ENCODE measurements around the gene RGS2. TPM values are rescaled to one million over a fixed set of nuclear protein-coding genes. Genes with fewer than 3 reads are reported as not detected.

Gene RGS2
- polyA plus RNA-seq, 4 donors = 100 to 573 (median 352) TPM

GRCh38 chr1:192797891-192798290 is 10.9 kb upstream of the RGS2 start:
- DNase-seq (no peak), FAIRE-seq (no peak)
- Histone ChIP-seq H3K27ac (ENCODE audit: low read depth in 1 of 3, low read length in 2 of 3) (no peak overlapping the region), H3K36me3 (ENCODE audit: control insufficient read depth in 3 of 3, insufficient read depth in 2 of 3, low read depth in 1 of 3, low read length in 3 of 3) (no peaks in the 10 kb centered on the region), H3K9me3 (ENCODE audit: control insufficient read depth in 2 of 2, insufficient read depth in 1 of 2, low read depth in 1 of 2, low read length in 1 of 2) (peaks cover 0 to 3% of the 10 kb centered on the region in 2 donors), H3K27me3 (ENCODE audit: control insufficient read depth in 3 of 3, insufficient read depth in 3 of 3, low read length in 3 of 3) (no peaks in the 10 kb centered on the region), H3K4me1 (ENCODE audit: control insufficient read depth in 3 of 3, insufficient read depth in 2 of 3, low read depth in 1 of 3, low read length in 2 of 3) (no peaks in the 10 kb centered on the region), H3K4me3 (ENCODE audit: low read depth in 1 of 3, low read length in 3 of 3) (no peak overlapping the region)
- 83 to 90% (median 84%) methylated on average over 7 of the region's 7 CpGs for WGBS, 3 donors

GRCh38 chr1:192801451-192801850 is 7.4 kb upstream of the RGS2 start:
- Histone ChIP-seq H3K4me1 (ENCODE audit: control insufficient read depth in 3 of 3, insufficient read depth in 2 of 3, low read depth in 1 of 3, low read length in 2 of 3) (no peaks in the 10 kb centered on the region), H3K27me3 (ENCODE audit: control insufficient read depth in 3 of 3, insufficient read depth in 3 of 3, low read length in 3 of 3) (no peaks in the 10 kb centered on the region), H3K9me3 (ENCODE audit: control insufficient read depth in 2 of 2, insufficient read depth in 1 of 2, low read depth in 1 of 2, low read length in 1 of 2) (peaks cover 0 to 3% of the 10 kb centered on the region in 2 donors), H3K36me3 (ENCODE audit: control insufficient read depth in 3 of 3, insufficient read depth in 2 of 3, low read depth in 1 of 3, low read length in 3 of 3) (no peaks in the 10 kb centered on the region), H3K4me3 (ENCODE audit: low read depth in 1 of 3, low read length in 3 of 3) (no peak overlapping the region), H3K27ac (ENCODE audit: low read depth in 1 of 3, low read length in 2 of 3) (no peak overlapping the region)
- no peak for FAIRE-seq
- 71 to 98% (median 82%) methylated on average over 2 of the region's 2 CpGs for WGBS, 3 donors
- no peak for DNase-seq

- H3K4me1 ChIP-seq (ENCODE audit: control insufficient read depth in 3 of 3, insufficient read depth in 2 of 3, low read depth in 1 of 3, low read length in 2 of 3) = no peaks in the 10 kb centered on the region
- H3K27ac ChIP-seq (ENCODE audit: low read depth in 1 of 3, low read length in 2 of 3) = no peak overlapping the region
Measured at GRCh38 chr1:192802406-192802805, 6.4 kb upstream of the RGS2 start.

GRCh38 chr1:192803501-192803900 is 5.3 kb upstream of the RGS2 start:
- Histone ChIP-seq H3K4me1 (ENCODE audit: control insufficient read depth in 3 of 3, insufficient read depth in 2 of 3, low read depth in 1 of 3, low read length in 2 of 3) (peaks cover 0 to 8% (median 0%) of the 10 kb centered on the region in 3 donors), H3K4me3 (ENCODE audit: low read depth in 1 of 3, low read length in 3 of 3) (no peak overlapping the region), H3K9me3 (ENCODE audit: control insufficient read depth in 2 of 2, insufficient read depth in 1 of 2, low read depth in 1 of 2, low read length in 1 of 2) (peaks cover 0 to 3% of the 10 kb centered on the region in 2 donors), H3K27me3 (ENCODE audit: control insufficient read depth in 3 of 3, insufficient read depth in 3 of 3, low read length in 3 of 3) (no peaks in the 10 kb centered on the region), H3K36me3 (ENCODE audit: control insufficient read depth in 3 of 3, insufficient read depth in 2 of 3, low read depth in 1 of 3, low read length in 3 of 3) (no peaks in the 10 kb centered on the region), H3K27ac (ENCODE audit: low read depth in 1 of 3, low read length in 2 of 3) (no peak overlapping the region)
- no peak for FAIRE-seq
- DNase-seq = no peak

More at GRCh38 chr1:192802406-192802805, 6.4 kb upstream of the RGS2 start:
- Histone ChIP-seq H3K4me3 (ENCODE audit: low read depth in 1 of 3, low read length in 3 of 3) (no peak overlapping the region), H3K9me3 (ENCODE audit: control insufficient read depth in 2 of 2, insufficient read depth in 1 of 2, low read depth in 1 of 2, low read length in 1 of 2) (peaks cover 0 to 3% of the 10 kb centered on the region in 2 donors), H3K27me3 (ENCODE audit: control insufficient read depth in 3 of 3, insufficient read depth in 3 of 3, low read length in 3 of 3) (no peaks in the 10 kb centered on the region), H3K36me3 (ENCODE audit: control insufficient read depth in 3 of 3, insufficient read depth in 2 of 3, low read depth in 1 of 3, low read length in 3 of 3) (no peaks in the 10 kb centered on the region)
- DNase-seq = no peak
- no peak for FAIRE-seq

- Histone ChIP-seq H3K27ac (ENCODE audit: low read depth in 1 of 3, low read length in 2 of 3) (no peak overlapping the region), H3K36me3 (ENCODE audit: control insufficient read depth in 3 of 3, insufficient read depth in 2 of 3, low read depth in 1 of 3, low read length in 3 of 3) (peaks cover 0 to 9% (median 3%) of the 10 kb centered on the region in 3 donors), H3K9me3 (ENCODE audit: control insufficient read depth in 2 of 2, insufficient read depth in 1 of 2, low read depth in 1 of 2, low read length in 1 of 2) (peaks cover 0 to 3% of the 10 kb centered on the region in 2 donors), H3K27me3 (ENCODE audit: control insufficient read depth in 3 of 3, insufficient read depth in 3 of 3, low read length in 3 of 3) (no peaks in the 10 kb centered on the region), H3K4me1 (ENCODE audit: control insufficient read depth in 3 of 3, insufficient read depth in 2 of 3, low read depth in 1 of 3, low read length in 2 of 3) (peaks cover 0 to 12% (median 0%) of the 10 kb centered on the region in 3 donors), H3K4me3 (ENCODE audit: low read depth in 1 of 3, low read length in 3 of 3) (no peak overlapping the region)
- DNase-seq = peak; percentile 82 to 92
- FAIRE-seq = peak; percentile 79
- WGBS, 3 donors = 58 to 68% (median 65%) methylated on average over 2 of the region's 2 CpGs
Measured at GRCh38 chr1:192805832-192806323, 3.0 kb upstream of the RGS2 start.

GRCh38 chr1:192807211-192808162 is 1.4 kb upstream of the RGS2 start:
- Histone ChIP-seq H3K4me3 (ENCODE audit: low read depth in 1 of 3, low read length in 3 of 3) (peak overlapping the region in 2 of 3 donors; percentile 58 to 71), H3K27me3 (ENCODE audit: control insufficient read depth in 3 of 3, insufficient read depth in 3 of 3, low read length in 3 of 3) (no peaks in the 10 kb centered on the region), H3K4me1 (ENCODE audit: control insufficient read depth in 3 of 3, insufficient read depth in 2 of 3, low read depth in 1 of 3, low read length in 2 of 3) (peaks cover 0 to 19% (median 0%) of the 10 kb centered on the region in 3 donors), H3K36me3 (ENCODE audit: control insufficient read depth in 3 of 3, insufficient read depth in 2 of 3, low read depth in 1 of 3, low read length in 3 of 3) (peaks cover 3 to 16% (median 3%) of the 10 kb centered on the region in 3 donors), H3K27ac (ENCODE audit: low read depth in 1 of 3, low read length in 2 of 3) (peak overlapping the region; percentile 74 to 95 (median 85)), H3K9me3 (ENCODE audit: control insufficient read depth in 2 of 2, insufficient read depth in 1 of 2, low read depth in 1 of 2, low read length in 1 of 2) (peaks cover 0 to 1% of the 10 kb centered on the region in 2 donors)
- 4 to 19% (median 11%) methylated on average over 9 of the region's 9 CpGs for WGBS, 3 donors
- no peak for FAIRE-seq
- DNase-seq = peak; percentile 46 to 65

- H3K27ac ChIP-seq (ENCODE audit: low read depth in 1 of 3, low read length in 2 of 3) = peak overlapping the region; percentile 74 to 88 (median 85)
- peaks cover 0 to 19% (median 0%) of the 10 kb centered on the region in 3 donors for H3K4me1 ChIP-seq (ENCODE audit: control insufficient read depth in 3 of 3, insufficient read depth in 2 of 3, low read depth in 1 of 3, low read length in 2 of 3)
- H3K9me3 ChIP-seq (ENCODE audit: control insufficient read depth in 2 of 2, insufficient read depth in 1 of 2, low read depth in 1 of 2, low read length in 1 of 2) = no peaks in the 10 kb centered on the region
- DNase-seq (peak in 1 of 2 donors; percentile 38), FAIRE-seq (no peak)
- WGBS, 3 donors = 1 to 3% (median 3%) methylated on average over 8 of the region's 8 CpGs
- no peaks in the 10 kb centered on the region for H3K27me3 ChIP-seq (ENCODE audit: control insufficient read depth in 3 of 3, insufficient read depth in 3 of 3, low read length in 3 of 3)
- H3K36me3 ChIP-seq (ENCODE audit: control insufficient read depth in 3 of 3, insufficient read depth in 2 of 3, low read depth in 1 of 3, low read length in 3 of 3) = peaks cover 3 to 16% (median 3%) of the 10 kb centered on the region in 3 donors
- H3K4me3 ChIP-seq (ENCODE audit: low read depth in 1 of 3, low read length in 3 of 3) = peak overlapping the region; percentile 58 to 79 (median 71)
Measured at GRCh38 chr1:192808163-192808517, 699 bp upstream of the RGS2 start.

- Histone ChIP-seq H3K4me1 (ENCODE audit: control insufficient read depth in 3 of 3, insufficient read depth in 2 of 3, low read depth in 1 of 3, low read length in 2 of 3) (peaks cover 0 to 19% (median 0%) of the 10 kb centered on the region in 3 donors), H3K4me3 (ENCODE audit: low read depth in 1 of 3, low read length in 3 of 3) (peak overlapping the region; percentile 58 to 79 (median 71)), H3K9me3 (ENCODE audit: control insufficient read depth in 2 of 2, insufficient read depth in 1 of 2, low read depth in 1 of 2, low read length in 1 of 2) (no peaks in the 10 kb centered on the region), H3K27me3 (ENCODE audit: control insufficient read depth in 3 of 3, insufficient read depth in 3 of 3, low read length in 3 of 3) (no peaks in the 10 kb centered on the region), H3K36me3 (ENCODE audit: control insufficient read depth in 3 of 3, insufficient read depth in 2 of 3, low read depth in 1 of 3, low read length in 3 of 3) (peaks cover 3 to 16% (median 3%) of the 10 kb centered on the region in 3 donors), H3K27ac (ENCODE audit: low read depth in 1 of 3, low read length in 2 of 3) (peak overlapping the region; percentile 9 to 94 (median 74))
- FAIRE-seq (no peak), DNase-seq (peak in 1 of 2 donors; percentile 58)
- 6 to 14% (median 12%) methylated on average over 25 of the region's 25 CpGs for WGBS, 3 donors
Measured at GRCh38 chr1:192809307-192810252, 741 bp downstream of the RGS2 start.

Measured in small intestine (tissue), 7 donors.